HCT116 (cell line): Measurements from ENCODE around the gene UBR3. TPM values are rescaled to one million over a fixed set of nuclear protein-coding genes. Genes with fewer than 3 reads are reported as not detected.

Source experiments
- ATAC-seq: fragments of 200-7000 bp; cut with Tn5 transposase; 2 replicates; pipeline ENCODE4 v1.9.1; 2020; ENCODE audit warnings: mild to moderate bottlenecking, moderate library complexity
- BruUV-seq: library from RNA; stranded (reverse); fragments of 400-500 nt; replicated peaks from 2 replicates; lab custom pipeline; 2021; lab: Mats Ljungman, UMichigan
- CTCF ChIA-PET: fragments of 300-600 bp; sonication (Branson Sonifier 250); formaldehyde crosslinking; loops from one replicate; lab custom pipeline; 2021; ENCODE audit warnings: antibody characterized with exemption; lab: Charles Lee
- POLR2A ChIA-PET: fragments of 300-600, 350-600 bp; sonication (Branson Sonifier 250); formaldehyde crosslinking; loops from one replicate; lab custom pipeline; 2021; ENCODE audit warnings: antibody characterized with exemption; lab: Charles Lee
- RAD21 ChIA-PET, 2 experiments: fragments of 300-600 bp; sonication (Branson Sonifier 250); formaldehyde crosslinking; loops; one replicate each; lab custom pipeline; 2023; ENCODE audit warnings: low total read pairs in 2 of 2; ENCODE audit not compliant: uncharacterized antibody in 2 of 2, unreplicated experiment in 2 of 2, low non-redundant PET in 1 of 2; lab: Charles Lee
- DNase-seq: peaks from one replicate; pipeline ENCODE4 v3.0.0-alpha.2; 2010; ENCODE audit warnings: low read depth, low spot score
- H2AFZ ChIP-seq: fragments of 200-600 bp; shearing (Covaris generic), sonication (generic); 2 replicates; pipeline ENCODE4 v1.6.1; 2017; ENCODE audit warnings: low read depth, mixed run types, mixed read lengths, antibody characterized with exemption, low read length; ENCODE audit not compliant: poor library complexity, severe bottlenecking
- H3K27ac ChIP-seq: 2 replicates; pipeline ENCODE4 v1.5.1; 2012; ENCODE audit warnings: low read depth, low read length
- H3K27me3 ChIP-seq: fragments of 200-600 bp; sonication (generic); 2 replicates; pipeline ENCODE4 v1.6.1; 2016; ENCODE audit warnings: mixed run types, low read length, mixed read lengths; ENCODE audit not compliant: insufficient read depth
- H3K36me3 ChIP-seq, 2 experiments: fragments of 200-500 bp in 1 of 2; fragments of 200-600 bp in 1 of 2; sonication (Bioruptor generic) in 1 of 2; sonication (generic) in 1 of 2; 2 replicates each; pipeline versions ENCODE4 v1.5.1 to v1.6.1; 2014 to 2016; ENCODE audit warnings: low read length in 2 of 2, inconsistent platforms in 1 of 2, mixed read lengths in 1 of 2, mixed run types in 1 of 2; ENCODE audit not compliant: insufficient read depth in 2 of 2, control insufficient read depth in 1 of 2
- H3K4me1 ChIP-seq, 2 experiments: fragments of 200-600 bp in 1 of 2; sonication (generic) in 1 of 2; 2 replicates each; pipeline versions ENCODE4 v1.5.1 to v1.6.1; 2012 to 2017; ENCODE audit warnings: low read length in 2 of 2, inconsistent platforms in 1 of 2, mild to moderate bottlenecking in 1 of 2, mixed read lengths in 1 of 2, mixed run types in 1 of 2, moderate library complexity in 1 of 2; ENCODE audit not compliant: insufficient read depth in 2 of 2, control insufficient read depth in 1 of 2
- H3K4me2 ChIP-seq: fragments of 200-600 bp; sonication (generic); 2 replicates; pipeline ENCODE4 v1.6.1; 2017; ENCODE audit warnings: mixed run types, low read length, mixed read lengths
- H3K4me3 ChIP-seq, 2 experiments: fragments of 200-600 bp in 1 of 2; sonication (generic) in 1 of 2; replicated peaks in 1 of 2; 2 replicates each; pipeline ENCODE4 v1.5.1; 2011 to 2016; ENCODE audit warnings: low read length in 2 of 2, control low read depth in 1 of 2, low read depth in 1 of 2, mild to moderate bottlenecking in 1 of 2, mixed read lengths in 1 of 2, mixed run types in 1 of 2
- H3K79me2 ChIP-seq: fragments of 200-600 bp; sonication (generic); 2 replicates; pipeline ENCODE4 v1.6.1; 2017; ENCODE audit warnings: mild to moderate bottlenecking, mixed run types, low read length, moderate library complexity, mixed read lengths; ENCODE audit not compliant: insufficient read depth
- H3K9ac ChIP-seq: fragments of 200-600 bp; sonication (generic); 2 replicates; pipeline ENCODE4 v1.6.1; 2016; ENCODE audit warnings: low read length, mixed read lengths
- H3K9me2 ChIP-seq: fragments of 200-600 bp; sonication (generic), shearing (Covaris generic); 2 replicates; pipeline ENCODE4 v1.6.1; 2017; ENCODE audit warnings: mixed run types, mild to moderate bottlenecking, moderate library complexity; ENCODE audit not compliant: insufficient read depth
- H3K9me3 ChIP-seq, 2 experiments: fragments of 200-500 bp in 1 of 2; fragments of 200-600 bp in 1 of 2; sonication (Bioruptor generic) in 1 of 2; sonication (generic) in 1 of 2; 2 replicates each; pipeline ENCODE4 v1.6.1; 2014 to 2017; ENCODE audit warnings: low read length in 2 of 2, mixed read lengths in 2 of 2, inconsistent platforms in 1 of 2, low read depth in 1 of 2, mild to moderate bottlenecking in 1 of 2, mixed run types in 1 of 2, moderate library complexity in 1 of 2; ENCODE audit not compliant: control insufficient read depth in 1 of 2, insufficient read depth in 1 of 2
- H4K20me1 ChIP-seq: fragments of 200-600 bp; sonication (generic), shearing (Covaris generic); 2 replicates; pipeline ENCODE4 v1.6.1; 2017; ENCODE audit warnings: mixed run types, mild to moderate bottlenecking, moderate library complexity; ENCODE audit not compliant: insufficient read depth
- CBX3 ChIP-seq: IDR thresholded peaks from 2 replicates; pipeline ENCODE4 v1.6.1; 2012; ENCODE audit warnings: low read depth
- CTCF ChIP-seq, 3 experiments: fragments of 200-600 bp in 1 of 3; sonication (generic) in 1 of 3; IDR thresholded peaks in 2 of 3; conservative IDR thresholded peaks in 1 of 3; 2 replicates each; pipeline ENCODE4 v1.5.1; 2012 to 2017; ENCODE audit warnings: low read depth in 2 of 3, low read length in 2 of 3, antibody characterized with exemption in 1 of 3, borderline replicate concordance in 1 of 3, control low read depth in 1 of 3, mild to moderate bottlenecking in 1 of 3, mixed read lengths in 1 of 3, mixed run types in 1 of 3, moderate library complexity in 1 of 3; ENCODE audit not compliant: insufficient read depth in 1 of 3
- FOSL1 ChIP-seq: IDR thresholded peaks from 2 replicates; pipeline ENCODE4 v1.6.1; 2012; ENCODE audit warnings: low read depth
- POLR2A ChIP-seq: IDR thresholded peaks from 2 replicates; pipeline ENCODE4 v1.7.0; 2011; ENCODE audit warnings: borderline replicate concordance; ENCODE audit not compliant: insufficient read depth, insufficient read length; ENCODE audit errors: extremely low read depth
- POLR2AphosphoS5 ChIP-seq: IDR thresholded peaks from 2 replicates; pipeline ENCODE4 v1.6.1; 2011; ENCODE audit warnings: mild to moderate bottlenecking, low read depth, low read length, moderate library complexity
- RAD21 ChIP-seq: IDR thresholded peaks from 2 replicates; pipeline ENCODE4 v1.6.1; 2012; ENCODE audit warnings: low read depth, mild to moderate bottlenecking
- SRF ChIP-seq: IDR thresholded peaks from 2 replicates; pipeline ENCODE4 v1.6.1; 2012; ENCODE audit warnings: low read depth
- YY1 ChIP-seq: IDR thresholded peaks from 2 replicates; pipeline ENCODE4 v1.6.1; 2011; ENCODE audit warnings: low read length, low read depth, moderate library complexity, mild to moderate bottlenecking; ENCODE audit not compliant: insufficient replicate concordance; ENCODE audit errors: extremely low read depth
- ZBTB33 ChIP-seq: IDR thresholded peaks from 2 replicates; pipeline ENCODE4 v1.6.1; 2011; ENCODE audit warnings: mild to moderate bottlenecking, low read length, moderate library complexity; ENCODE audit not compliant: insufficient replicate concordance; ENCODE audit errors: extremely low read depth
- intact Hi-C: fragments of 100-400 bp; cut with micrococcal nuclease; formaldehyde crosslinking; loops from 2 replicates; pipeline ENCODE4 v1.10.0; 2022
- total RNA-seq: library from RNA; stranded (reverse); gene quantifications from one replicate; pipeline ENCODE4 v1.2.1, GENCODE V29; 2021; ENCODE audit not compliant: unreplicated experiment

The UBR3 gene
- total RNA-seq, 1 experiment from 2014 or later: 29.5 TPM

- H3K36me3 ChIP-seq: no peaks in the 10 kb centered on the region; a peak in 1 of 4 replicates
- RAD21 ChIA-PET: no interaction called here
- POLR2A ChIA-PET: no interaction called here
- DNase-seq (no peak), ATAC-seq (no peak)
- no peak overlapping the region for H2AFZ ChIP-seq
- no peak overlapping the region for H3K4me3 ChIP-seq
- H3K9me3 ChIP-seq: no peaks in the 10 kb centered on the region
- H3K79me2 ChIP-seq: no peaks in the 10 kb centered on the region
- no peak overlapping the region for H3K9ac ChIP-seq
- no peaks in the 10 kb centered on the region for H3K27me3 ChIP-seq
- no peaks in the 10 kb centered on the region for H3K9me2 ChIP-seq
- no peaks in the 10 kb centered on the region for H3K4me1 ChIP-seq
- H3K27ac ChIP-seq: no peak overlapping the region
- no peaks in the 10 kb centered on the region for H4K20me1 ChIP-seq
- no TSS peak for BruUV-seq
- H3K4me2 ChIP-seq: no peak overlapping the region
- intact Hi-C loops: no loop called here
- no peak for TF ChIP-seq CBX3
- TF ChIP-seq CTCF (IDR thresholded peaks at IDR 0.05 in 2 of 3, conservative IDR thresholded peaks at IDR 0.05 in 1 of 3; ENCODE audit: borderline replicate concordance in 1 of 3, insufficient read depth in 1 of 3, low read depth in 2 of 3, low read length in 2 of 3): no peak
- TF ChIP-seq YY1: no peak
- TF ChIP-seq RAD21: no peak
- no peak for TF ChIP-seq ZBTB33
- no peak for TF ChIP-seq SRF
- no peak for TF ChIP-seq POLR2AphosphoS5
- TF ChIP-seq POLR2A: no peak
- no peak for TF ChIP-seq FOSL1
- TF ChIP-seq, all 23 proteins: peak for 0
- CTCF ChIA-PET: no interaction called here
Measured at GRCh38 chr2:169968743-169969142, 141.5 kb downstream of the UBR3 start.
